ENCODE data around the gene UBIAD1.
"Not testable (repeated sequence)": the region's sequence is repeated elsewhere in the genome, so short reads cannot be mapped to it uniquely, and the experiment has no call there.

UBIAD1 gene

GRCh38 chr1:11291049-11291448, 18.1 kb downstream of the UBIAD1 start:
- Mint-ChIP-seq H3K27me3 (no peaks in the 10 kb centered on the region), H3K4me3 (no peak overlapping the region), H3K9me3 (ENCODE audit: low read depth) (no peaks in the 10 kb centered on the region), H3K36me3 (peaks cover 3% of the 10 kb centered on the region), H3K4me1 (ENCODE audit: low read depth) (peaks cover 55% of the 10 kb centered on the region), H3K27ac (peak overlapping the region; percentile 46)

- H3K27ac Mint-ChIP-seq, result no peak overlapping the region
- H3K4me3 Mint-ChIP-seq, result no peak overlapping the region
- H3K36me3 Mint-ChIP-seq, result peaks cover 3% of the 10 kb centered on the region
- H3K9me3 Mint-ChIP-seq (ENCODE audit: low read depth), result no peaks in the 10 kb centered on the region
- H3K27me3 Mint-ChIP-seq, result no peaks in the 10 kb centered on the region
- H3K4me1 Mint-ChIP-seq (ENCODE audit: low read depth), result peaks cover 46% of the 10 kb centered on the region
These were observed 20.9 kb downstream of the UBIAD1 start for GRCh38 chr1:11293856-11294255.

- Mint-ChIP-seq H3K4me1 (ENCODE audit: low read depth) (peaks cover 43% of the 10 kb centered on the region), H3K9me3 (ENCODE audit: low read depth) (no peaks in the 10 kb centered on the region), H3K36me3 (peaks cover 3% of the 10 kb centered on the region), H3K27me3 (no peaks in the 10 kb centered on the region), H3K27ac (peak overlapping the region; percentile 85), H3K4me3 (no peak overlapping the region)
These were observed 22.0 kb downstream of the UBIAD1 start for GRCh38 chr1:11294951-11295350.

- Mint-ChIP-seq H3K36me3 (peaks cover 3% of the 10 kb centered on the region), H3K9me3 (ENCODE audit: low read depth) (no peaks in the 10 kb centered on the region), H3K27me3 (no peaks in the 10 kb centered on the region), H3K4me3 (no peak overlapping the region), H3K27ac (peak overlapping the region; percentile 34), H3K4me1 (ENCODE audit: low read depth) (peaks cover 38% of the 10 kb centered on the region)
These were observed 22.9 kb downstream of the UBIAD1 start for GRCh38 chr1:11295905-11296304.

GRCh38 chr1:11297774-11298173, 24.8 kb downstream of the UBIAD1 start:
- H3K27ac Mint-ChIP-seq; H3K27me3 Mint-ChIP-seq; H3K9me3 Mint-ChIP-seq (ENCODE audit: low read depth); H3K4me3 Mint-ChIP-seq; H3K36me3 Mint-ChIP-seq: not testable (repeated sequence)
- peaks cover 24% of the 10 kb centered on the region for H3K4me1 Mint-ChIP-seq (ENCODE audit: low read depth)

GRCh38 chr1:11298390-11299224, 25.6 kb downstream of the UBIAD1 start:
- Mint-ChIP-seq H3K4me3 (no peak overlapping the region), H3K27me3 (no peaks in the 10 kb centered on the region)

GRCh38 chr1:11299225-11299574, 26.2 kb downstream of the UBIAD1 start:
- Mint-ChIP-seq H3K36me3 (no peaks in the 10 kb centered on the region), H3K9me3 (ENCODE audit: low read depth) (no peaks in the 10 kb centered on the region), H3K4me3 (no peak overlapping the region), H3K4me1 (ENCODE audit: low read depth) (peaks cover 19% of the 10 kb centered on the region), H3K27me3 (no peaks in the 10 kb centered on the region), H3K27ac (peak overlapping the region; percentile 59)

More at GRCh38 chr1:11298390-11299224, 25.6 kb downstream of the UBIAD1 start:
- no peak overlapping the region for H3K27ac Mint-ChIP-seq
- H3K36me3 Mint-ChIP-seq, result no peaks in the 10 kb centered on the region
- H3K4me1 Mint-ChIP-seq (ENCODE audit: low read depth), result peaks cover 21% of the 10 kb centered on the region
- H3K9me3 Mint-ChIP-seq (ENCODE audit: low read depth), result no peaks in the 10 kb centered on the region

- Mint-ChIP-seq H3K36me3 (no peaks in the 10 kb centered on the region), H3K27me3 (no peaks in the 10 kb centered on the region), H3K4me1 (ENCODE audit: low read depth) (peaks cover 3% of the 10 kb centered on the region), H3K4me3 (no peak overlapping the region), H3K27ac (no peak overlapping the region), H3K9me3 (ENCODE audit: low read depth) (no peaks in the 10 kb centered on the region)
These were observed 28.6 kb downstream of the UBIAD1 start for GRCh38 chr1:11301601-11302000.

GRCh38 chr1:11302366-11302765, 29.4 kb downstream of the UBIAD1 start:
- no peak overlapping the region for H3K4me3 Mint-ChIP-seq
- H3K4me1 Mint-ChIP-seq (ENCODE audit: low read depth), result peaks cover 1% of the 10 kb centered on the region
- no peaks in the 10 kb centered on the region for H3K9me3 Mint-ChIP-seq (ENCODE audit: low read depth)
- no peaks in the 10 kb centered on the region for H3K36me3 Mint-ChIP-seq
- H3K27ac Mint-ChIP-seq, result no peak overlapping the region
- no peaks in the 10 kb centered on the region for H3K27me3 Mint-ChIP-seq

GRCh38 chr1:11305516-11305915, 32.5 kb downstream of the UBIAD1 start:
- H3K9me3 Mint-ChIP-seq (ENCODE audit: low read depth); H3K27ac Mint-ChIP-seq; H3K27me3 Mint-ChIP-seq; H3K4me1 Mint-ChIP-seq (ENCODE audit: low read depth); H3K36me3 Mint-ChIP-seq; H3K4me3 Mint-ChIP-seq: not testable (repeated sequence)

GRCh38 chr1:11307852-11308251, 34.9 kb downstream of the UBIAD1 start:
- peaks cover 5% of the 10 kb centered on the region for H3K4me1 Mint-ChIP-seq (ENCODE audit: low read depth)
- no peak overlapping the region for H3K4me3 Mint-ChIP-seq
- H3K27me3 Mint-ChIP-seq, result no peaks in the 10 kb centered on the region
- no peaks in the 10 kb centered on the region for H3K9me3 Mint-ChIP-seq (ENCODE audit: low read depth)
- no peak overlapping the region for H3K27ac Mint-ChIP-seq
- H3K36me3 Mint-ChIP-seq, result no peaks in the 10 kb centered on the region

GRCh38 chr1:11308699-11309224, 35.8 kb downstream of the UBIAD1 start:
- H3K4me3 Mint-ChIP-seq, result no peak overlapping the region
- H3K27ac Mint-ChIP-seq, result no peak overlapping the region
- peaks cover 5% of the 10 kb centered on the region for H3K4me1 Mint-ChIP-seq (ENCODE audit: low read depth)
- H3K27me3 Mint-ChIP-seq, result no peaks in the 10 kb centered on the region
- no peaks in the 10 kb centered on the region for H3K36me3 Mint-ChIP-seq
- no peaks in the 10 kb centered on the region for H3K9me3 Mint-ChIP-seq (ENCODE audit: low read depth)

GRCh38 chr1:11309385-11309784, 36.4 kb downstream of the UBIAD1 start:
- no peak overlapping the region for H3K27ac Mint-ChIP-seq
- H3K36me3 Mint-ChIP-seq, result no peaks in the 10 kb centered on the region

GRCh38 chr1:11311816-11312755, 39.1 kb downstream of the UBIAD1 start:
- H3K27ac Mint-ChIP-seq, result no peak overlapping the region
- no peak overlapping the region for H3K4me3 Mint-ChIP-seq
- no peaks in the 10 kb centered on the region for H3K27me3 Mint-ChIP-seq
- no peaks in the 10 kb centered on the region for H3K36me3 Mint-ChIP-seq
- H3K4me1 Mint-ChIP-seq (ENCODE audit: low read depth), result peaks cover 5% of the 10 kb centered on the region
- no peaks in the 10 kb centered on the region for H3K9me3 Mint-ChIP-seq (ENCODE audit: low read depth)

More at GRCh38 chr1:11309385-11309784, 36.4 kb downstream of the UBIAD1 start:
- Mint-ChIP-seq H3K9me3 (ENCODE audit: low read depth) (no peaks in the 10 kb centered on the region), H3K27me3 (no peaks in the 10 kb centered on the region), H3K4me3 (no peak overlapping the region), H3K4me1 (ENCODE audit: low read depth) (peaks cover 5% of the 10 kb centered on the region)

- Mint-ChIP-seq H3K27me3 (peaks cover under 1% of the 10 kb centered on the region), H3K4me3 (no peak overlapping the region), H3K4me1 (ENCODE audit: low read depth) (peaks cover 6% of the 10 kb centered on the region)
These were observed 42.0 kb downstream of the UBIAD1 start for GRCh38 chr1:11314959-11315358.

More at GRCh38 chr1:11314959-11315358, 42.0 kb downstream of the UBIAD1 start:
- no peak overlapping the region for H3K27ac Mint-ChIP-seq
- H3K36me3 Mint-ChIP-seq, result no peaks in the 10 kb centered on the region
- H3K9me3 Mint-ChIP-seq (ENCODE audit: low read depth), result no peaks in the 10 kb centered on the region

Measured in activated naive CD8-positive, alpha-beta T cell (primary cell).